HG02610 (cell line): ENCODE data around the gene ATP4B.
"Not testable (repeated sequence)": the region's sequence is repeated elsewhere in the genome, so short reads cannot be mapped to it uniquely, and the experiment has no call there.

Source experiments
- ATAC-seq: cut with Tn5 transposase; IDR thresholded peaks from one replicate; pipeline ENCODE4 v1.9.1; 2021; ENCODE audit warnings: mild to moderate bottlenecking, moderate library complexity; ENCODE audit not compliant: unreplicated experiment

The ATP4B gene

DNA sequence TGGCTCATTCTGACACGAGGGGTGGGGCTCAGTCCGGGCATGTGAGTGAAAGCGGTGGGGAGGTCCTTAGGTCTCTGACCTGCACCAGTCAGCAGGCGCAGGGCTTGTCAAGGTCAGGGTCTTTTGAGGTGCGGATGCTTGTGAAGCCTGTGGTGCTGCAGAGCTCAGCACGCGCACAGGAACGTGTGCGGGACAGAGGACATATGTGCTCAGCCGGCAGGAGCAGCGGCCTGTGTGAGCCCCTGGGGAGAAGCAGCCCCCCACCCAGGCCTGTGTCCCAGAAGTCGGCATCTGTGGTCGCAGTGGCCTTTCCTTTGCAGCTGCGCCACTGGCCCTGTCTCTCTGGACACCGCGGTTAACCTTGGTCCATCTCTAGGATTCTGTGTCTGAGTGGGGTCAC, 30.9 kb downstream of the ATP4B start:
- ATAC-seq, result no peak

DNA sequence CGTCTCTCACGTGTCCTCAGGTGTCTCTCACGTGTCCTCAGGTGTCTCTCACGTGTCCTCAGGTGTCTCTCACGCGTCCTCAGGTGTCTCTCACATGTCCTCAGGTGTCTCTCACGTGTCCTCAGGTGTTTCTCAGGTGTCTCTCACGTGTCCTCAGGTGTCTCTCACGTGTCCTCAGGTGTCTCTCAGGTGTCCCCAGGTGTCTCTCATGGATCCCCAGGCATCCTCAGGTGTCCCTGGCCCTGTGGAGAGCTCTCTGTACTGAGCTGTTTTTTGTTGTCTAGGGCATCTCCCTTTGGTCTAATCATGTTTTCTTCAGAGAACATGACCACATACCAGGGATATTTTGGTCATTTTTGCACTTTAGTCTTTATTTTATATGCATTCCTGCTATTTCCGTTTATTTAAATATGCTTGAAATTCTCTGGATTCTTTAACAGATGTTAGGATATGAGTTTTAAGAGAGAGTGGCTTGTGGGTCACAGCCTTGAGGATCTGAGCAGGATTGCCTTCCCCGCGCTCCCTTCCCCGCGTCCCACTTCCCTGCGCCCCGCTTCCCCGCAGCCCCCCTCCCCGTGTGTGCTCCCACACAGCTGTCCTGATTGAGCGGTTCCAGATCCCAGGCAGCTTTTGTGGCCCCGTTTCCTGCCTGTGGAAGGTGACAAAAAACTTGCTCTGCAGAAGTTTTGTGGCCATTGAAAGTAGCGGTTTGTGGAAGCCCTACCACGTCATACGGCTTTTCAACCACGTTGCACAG, 31.9 kb downstream of the ATP4B start:
- ATAC-seq, result no peak

- not testable (repeated sequence) for ATAC-seq
These were observed 33.2 kb downstream of the ATP4B start for GRCh38 chr13:113624640-113625304.

GRCh38 chr13:113624235-113624587, 33.8 kb downstream of the ATP4B start:
- no peak for ATAC-seq

- no peak for ATAC-seq
These were observed 34.3 kb downstream of the ATP4B start for GRCh38 chr13:113623491-113624234.

- no peak for ATAC-seq
These were observed 35.1 kb downstream of the ATP4B start for GRCh38 chr13:113622791-113623490.

- not testable (repeated sequence) for ATAC-seq
These were observed 35.9 kb downstream of the ATP4B start for GRCh38 chr13:113621986-113622550.

DNA sequence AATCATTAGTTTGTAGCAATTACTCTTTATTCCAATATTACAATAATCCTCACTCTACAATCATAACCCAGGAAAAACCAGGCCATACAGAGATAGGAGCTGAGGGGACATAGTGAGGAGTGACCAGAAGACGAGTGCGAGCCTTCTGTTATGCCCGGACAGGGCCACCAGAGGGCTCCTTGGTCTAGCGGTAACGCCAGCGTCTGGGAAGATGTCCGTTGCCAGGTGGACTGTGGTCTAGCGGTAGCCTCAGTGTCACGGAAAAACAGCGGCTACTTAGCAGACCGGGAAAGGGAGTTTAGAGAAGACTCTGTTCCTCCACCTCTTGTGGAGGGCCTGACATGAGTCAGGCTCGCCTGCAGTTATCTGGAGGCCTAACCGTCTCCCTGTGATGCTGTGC, 36.5 kb downstream of the ATP4B start:
- not testable (repeated sequence) for ATAC-seq

- no peak for ATAC-seq
These were observed 37.0 kb downstream of the ATP4B start for GRCh38 chr13:113621046-113621445.

DNA sequence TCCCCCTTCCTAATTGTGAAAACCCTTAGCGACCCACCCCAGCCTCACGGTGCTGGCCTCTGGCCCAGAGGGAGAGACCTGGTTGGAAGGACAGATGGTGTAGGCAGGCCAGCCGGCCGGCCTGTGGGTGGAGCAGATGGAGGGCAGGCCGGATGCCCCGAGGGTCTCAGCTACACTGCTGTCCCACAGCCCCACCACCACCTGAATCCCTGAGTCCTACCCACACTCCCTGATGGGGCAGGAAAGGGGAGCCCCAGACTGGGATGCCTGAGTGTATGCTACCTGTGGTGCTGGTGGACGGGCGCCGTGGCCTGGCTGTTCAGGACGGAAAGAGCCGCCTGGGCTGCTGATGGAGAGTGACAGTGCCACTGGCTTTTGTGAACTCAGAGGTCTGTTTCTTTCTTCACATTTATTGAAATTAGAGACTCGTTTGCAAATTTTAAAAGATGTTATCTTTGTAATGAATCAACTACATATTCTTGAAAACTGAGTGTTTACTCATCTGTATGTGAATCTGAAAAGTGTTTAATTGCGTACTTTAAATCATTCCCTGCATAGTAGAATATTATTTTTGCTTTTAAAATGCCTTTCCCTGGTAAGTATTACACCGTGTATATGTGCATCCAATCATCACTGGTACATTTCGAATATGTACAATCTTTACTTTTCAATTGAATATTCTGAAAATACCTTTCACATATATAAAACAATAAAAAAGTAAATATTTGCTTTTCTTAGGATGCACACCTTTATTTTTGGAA, 37.8 kb downstream of the ATP4B start:
- no peak for ATAC-seq

- no peak for ATAC-seq
These were observed 39.5 kb downstream of the ATP4B start for GRCh38 chr13:113618455-113618854.

DNA sequence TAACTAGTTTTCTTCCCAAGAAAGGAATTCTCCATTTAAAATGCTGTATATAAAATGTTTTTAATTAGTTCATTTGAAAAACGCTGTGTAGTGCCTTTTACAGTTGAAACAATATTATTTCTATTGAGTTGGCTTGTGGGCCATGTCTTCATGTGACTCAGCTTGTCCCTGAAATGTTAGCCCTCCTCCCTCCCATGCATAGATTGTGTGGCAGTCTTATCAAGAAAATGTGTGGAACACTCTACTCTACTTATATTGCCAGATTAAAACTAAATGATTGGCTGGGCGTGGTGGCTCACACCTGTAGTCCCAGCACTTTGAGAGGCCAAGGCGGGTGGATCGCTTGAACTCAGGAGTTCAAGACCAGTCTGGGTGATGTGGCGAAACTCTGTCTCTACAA, 40.0 kb downstream of the ATP4B start:
- ATAC-seq, result no peak

GRCh38 chr13:113616991-113617749, 40.8 kb downstream of the ATP4B start:
- no peak for ATAC-seq

GRCh38 chr13:113616281-113616906, 41.6 kb downstream of the ATP4B start:
- ATAC-seq, result no peak

DNA sequence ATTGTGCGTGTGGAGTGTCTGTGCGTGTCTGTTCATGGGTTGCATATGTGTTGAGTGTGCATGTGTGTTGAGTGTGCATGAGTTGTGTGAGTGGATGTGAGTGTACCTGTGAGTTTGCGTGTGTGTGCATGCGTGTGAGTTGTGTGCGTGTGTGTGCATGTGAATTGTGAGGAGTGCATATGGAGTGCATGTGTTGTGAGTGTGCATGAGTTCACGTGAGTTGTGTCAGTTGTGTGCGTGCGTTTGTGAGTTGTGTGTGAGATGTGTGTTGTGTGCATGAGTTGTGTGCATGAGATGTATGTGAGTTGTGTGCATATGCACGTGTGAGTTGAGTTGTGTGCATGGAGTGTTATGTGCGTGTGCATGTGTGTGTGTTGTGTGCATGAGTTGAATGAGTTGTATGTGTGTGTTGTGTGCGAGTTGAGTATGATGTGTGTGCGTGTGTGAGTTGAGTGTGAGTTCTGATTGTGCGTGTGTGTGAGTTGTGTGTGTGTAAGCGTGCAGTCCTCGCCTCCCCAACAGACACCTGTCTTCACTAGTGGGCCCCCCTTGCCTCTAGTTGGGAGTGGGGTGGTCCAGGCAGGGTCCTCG, 44.1 kb downstream of the ATP4B start:
- no peak for ATAC-seq

DNA sequence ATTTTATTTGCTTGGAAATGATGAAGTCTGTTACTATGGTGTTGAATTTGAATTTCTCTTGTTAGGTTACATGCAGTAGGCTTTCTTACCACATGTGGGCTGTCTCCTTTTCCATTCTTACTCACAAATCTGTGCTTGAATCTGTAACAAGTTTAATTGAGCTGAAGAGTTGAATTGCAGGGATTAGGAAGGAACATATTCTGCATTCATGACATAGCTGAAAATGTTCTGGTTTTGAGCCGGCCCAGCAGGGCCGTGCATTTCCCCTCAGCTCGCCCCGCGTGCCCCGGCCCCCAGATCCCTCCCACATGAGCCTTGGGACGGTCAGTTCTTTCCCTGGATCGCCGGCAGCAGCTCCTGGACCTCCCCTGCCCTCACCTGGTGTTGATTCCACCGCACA, 45.4 kb downstream of the ATP4B start:
- no peak for ATAC-seq

DNA sequence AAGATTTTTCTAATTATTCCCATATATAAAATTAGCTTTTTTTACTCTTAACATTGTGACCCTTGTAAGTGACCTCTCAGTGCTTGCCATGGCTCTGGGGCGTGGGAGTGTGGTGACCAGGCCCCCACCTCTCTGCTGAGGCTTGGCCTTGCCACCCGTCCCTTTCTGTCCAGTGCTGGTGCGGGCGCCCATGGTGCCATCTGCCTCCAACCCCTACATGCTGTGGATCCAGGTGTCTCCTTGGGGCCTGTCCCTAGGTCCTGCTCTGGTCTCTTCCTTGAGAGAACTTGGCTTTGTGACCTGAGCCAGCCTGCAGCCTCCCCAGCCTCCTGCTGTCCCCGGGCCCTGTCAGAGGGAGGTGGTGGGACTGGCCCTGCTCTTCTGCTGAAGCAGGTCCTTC, 46.0 kb downstream of the ATP4B start:
- no peak for ATAC-seq

DNA sequence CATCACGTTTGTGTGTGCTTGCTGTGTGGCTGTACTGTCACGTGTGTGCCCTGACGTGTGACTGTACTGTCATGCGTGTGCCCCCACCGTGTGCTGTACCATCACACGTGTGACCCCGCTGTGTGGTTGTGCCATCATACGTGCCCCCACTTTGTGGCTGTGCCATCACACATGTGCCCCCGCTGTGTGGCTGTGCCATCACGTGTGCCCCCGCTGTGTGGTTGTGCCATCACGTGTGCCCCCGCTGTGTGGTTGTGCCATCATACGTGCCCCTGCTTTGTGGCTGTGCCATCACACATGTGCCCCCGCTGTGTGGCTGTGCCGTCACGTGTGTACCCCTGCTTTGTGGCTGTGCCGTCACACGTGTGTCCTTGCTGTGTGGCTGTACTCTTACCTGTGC, 47.7 kb downstream of the ATP4B start:
- ATAC-seq, result no peak

- ATAC-seq, result no peak
These were observed 48.4 kb downstream of the ATP4B start for GRCh38 chr13:113609616-113610015.
